Measurements from ENCODE around the gene LSM7. TPM values are rescaled to one million over a fixed set of nuclear protein-coding genes. Genes with fewer than 3 reads are reported as not detected.

Gene LSM7
- 79.1 TPM for total RNA-seq

DNA sequence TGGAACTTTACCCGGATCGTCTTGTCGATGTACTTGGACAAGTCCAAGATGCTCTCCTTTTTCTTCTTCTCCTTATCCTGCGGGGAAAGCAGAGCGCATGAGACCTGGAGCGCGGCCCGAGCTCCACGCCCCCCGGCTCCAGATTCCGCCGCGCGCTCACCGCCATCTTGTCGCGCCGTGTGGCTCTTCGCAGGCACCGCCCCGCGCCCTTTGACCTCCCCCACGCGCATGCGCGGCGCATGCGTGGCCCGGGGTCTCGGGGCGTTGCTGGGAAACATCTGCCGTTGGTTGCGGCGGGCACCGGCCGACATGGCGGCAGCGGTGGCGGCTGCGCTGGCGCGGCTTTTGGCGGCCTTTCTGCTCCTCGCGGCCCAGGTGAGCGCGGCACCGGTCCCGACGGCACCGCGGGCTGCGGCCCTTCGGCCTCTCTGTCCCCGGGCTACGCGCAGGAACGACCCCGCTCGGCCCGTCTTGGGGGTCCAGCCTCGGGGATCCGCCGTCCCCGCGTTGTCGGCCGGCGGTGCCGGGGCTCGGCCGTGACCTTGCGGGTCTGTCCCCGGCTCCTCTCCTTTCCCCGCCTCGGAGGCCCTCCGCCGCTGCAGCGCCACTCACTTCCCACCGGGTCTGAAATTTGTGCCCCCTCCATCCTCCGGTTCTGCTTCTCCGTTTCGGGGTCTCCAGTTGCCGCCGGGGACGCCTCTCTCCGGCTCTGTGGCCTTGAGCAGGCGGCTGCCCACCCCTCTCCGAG lies at the start of gene LSM7, which contains the start of gene SPPL2B:
Gene LSM7 (minus strand): TSS at position 186 of the 748 bp plus-strand sequence. CDS start 20 bp downstream, at position 166.
Gene SPPL2B (plus strand): TSS at position 284 of the 748 bp plus-strand sequence. CDS start 26 bp downstream, at position 310.
- DNase-seq (ENCODE audit: low spot score) = peak; percentile 94

DNA sequence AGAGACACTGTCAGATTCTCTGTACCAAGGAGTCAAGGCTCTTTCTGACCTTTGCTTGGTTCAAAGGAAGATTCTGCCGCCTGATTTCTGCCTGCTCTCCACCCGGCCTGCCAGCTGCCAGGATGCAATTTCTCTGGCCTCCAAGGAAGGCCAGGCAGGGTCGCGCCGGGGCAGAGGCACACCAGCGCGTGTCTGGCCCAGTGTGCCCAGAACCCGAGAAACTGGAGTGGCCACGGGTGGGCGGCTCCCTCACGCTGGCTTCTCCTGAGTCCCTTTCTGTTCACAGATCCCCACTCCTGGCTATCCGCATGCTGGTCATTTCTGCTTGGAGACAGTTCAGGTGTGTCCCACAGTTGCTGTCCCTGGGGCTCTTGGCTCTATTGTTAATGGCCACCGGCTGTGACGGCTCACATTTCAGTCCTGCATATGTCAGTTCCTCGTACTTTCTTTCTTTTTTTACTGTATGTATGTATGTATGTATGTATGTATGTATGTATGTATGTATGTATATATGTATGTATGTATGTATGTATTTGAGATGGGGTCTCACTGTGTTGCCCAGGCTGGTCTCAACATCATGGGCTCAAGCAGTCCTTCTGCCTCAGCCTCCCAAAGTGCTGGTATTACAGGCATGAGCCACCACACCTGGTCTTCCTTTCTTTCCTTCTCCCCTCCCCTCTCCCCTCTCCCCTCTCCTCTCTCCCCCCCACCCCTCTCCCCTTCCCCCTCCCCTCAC lies 48.6 kb upstream of the LSM7 start:
- DNase-seq (ENCODE audit: low spot score) = no peak

- no peak for DNase-seq (ENCODE audit: low spot score)
These were observed 47.2 kb upstream of the LSM7 start for GRCh38 chr19:2375353-2376121.

DNA sequence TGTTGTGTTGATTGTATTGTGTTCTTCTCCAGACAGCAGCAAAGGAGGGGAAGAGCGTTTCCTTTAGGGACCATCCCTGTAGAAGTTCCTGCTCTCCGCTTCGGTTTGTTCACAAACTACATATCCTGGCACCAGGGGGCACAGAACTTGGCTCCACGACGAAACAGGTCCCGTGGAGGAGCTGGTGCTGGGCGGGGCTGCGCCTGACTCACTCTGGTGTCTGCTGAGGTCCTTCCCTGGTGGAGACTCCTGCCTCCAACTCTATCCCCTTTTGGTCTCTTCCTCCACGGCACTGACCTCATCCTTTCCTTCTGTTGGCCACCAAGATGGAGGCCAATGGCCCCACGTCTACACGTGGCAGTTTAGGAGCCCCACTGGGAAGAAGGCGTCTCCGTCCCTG lies 46.4 kb upstream of the LSM7 start:
- no peak for DNase-seq (ENCODE audit: low spot score)

DNA sequence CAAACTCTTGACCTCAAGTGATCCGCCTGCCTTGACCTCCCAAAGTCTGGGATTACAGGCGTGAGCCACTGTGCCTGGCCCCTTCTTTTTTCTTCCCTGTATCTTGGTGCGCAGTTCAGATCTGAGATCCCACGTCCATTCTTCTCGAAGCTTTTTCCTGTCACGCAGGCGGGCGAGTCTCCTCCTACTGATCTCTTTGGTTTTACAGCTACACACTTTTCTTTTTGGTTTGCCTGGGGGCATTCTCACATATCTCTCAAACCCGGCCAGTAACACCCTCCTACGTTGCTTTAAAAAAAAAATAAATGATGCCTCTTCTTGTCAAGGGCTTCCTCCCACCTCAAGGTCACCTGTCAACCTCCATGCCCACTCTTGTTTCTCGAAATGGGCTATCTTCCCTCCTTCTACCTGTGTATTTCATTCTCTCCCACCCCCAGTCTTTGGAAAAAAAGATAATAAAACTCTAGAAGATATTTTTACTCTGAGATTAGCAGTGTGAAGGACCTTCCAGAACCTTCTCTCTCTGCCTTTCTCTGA lies 43.8 kb upstream of the LSM7 start:
- no peak for DNase-seq (ENCODE audit: low spot score)

DNA sequence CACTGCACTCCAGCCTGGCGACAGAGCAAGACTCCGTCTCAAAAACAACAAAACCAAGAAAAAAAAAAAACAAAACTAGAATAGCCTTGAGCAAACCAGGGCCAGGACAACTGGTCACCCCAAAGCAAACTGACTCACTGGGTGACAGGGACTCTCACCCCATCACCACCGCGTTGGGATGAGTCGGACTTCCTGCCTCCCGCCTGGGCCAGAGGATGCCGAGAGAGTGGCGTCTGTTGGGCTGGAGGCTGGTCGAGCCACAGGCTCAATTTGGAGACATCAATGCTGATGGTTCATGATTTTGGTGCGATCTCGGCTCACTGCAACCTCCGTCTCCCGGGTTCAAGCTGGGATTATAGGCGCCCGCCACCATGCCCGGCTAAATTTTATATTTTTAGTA lies 43.3 kb upstream of the LSM7 start:
- no peak for DNase-seq (ENCODE audit: low spot score)

- DNase-seq (ENCODE audit: low spot score) = no peak
These were observed 37.0 kb upstream of the LSM7 start for GRCh38 chr19:2365201-2365970.

DNA sequence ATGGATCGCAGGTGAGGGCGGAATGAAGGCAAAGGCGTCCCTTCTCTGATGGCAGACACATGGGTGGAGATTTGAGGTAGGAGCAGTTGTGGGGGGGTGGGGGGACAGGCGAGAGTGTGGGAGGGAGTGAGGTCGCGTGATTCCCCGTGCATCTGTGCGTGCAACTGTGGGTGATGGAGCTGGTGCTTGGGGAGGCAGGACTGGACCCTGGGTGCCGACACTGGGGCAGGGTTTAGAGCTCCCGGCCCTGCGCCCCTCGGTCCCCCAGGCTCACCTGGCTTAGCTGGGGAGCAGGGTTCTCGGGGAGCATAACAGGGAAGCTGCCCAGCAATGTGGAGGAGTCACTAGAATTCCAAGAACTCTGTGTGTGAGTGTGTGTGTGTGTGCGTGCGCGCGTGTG lies 35.0 kb upstream of the LSM7 start:
- no peak for DNase-seq (ENCODE audit: low spot score)

DNA sequence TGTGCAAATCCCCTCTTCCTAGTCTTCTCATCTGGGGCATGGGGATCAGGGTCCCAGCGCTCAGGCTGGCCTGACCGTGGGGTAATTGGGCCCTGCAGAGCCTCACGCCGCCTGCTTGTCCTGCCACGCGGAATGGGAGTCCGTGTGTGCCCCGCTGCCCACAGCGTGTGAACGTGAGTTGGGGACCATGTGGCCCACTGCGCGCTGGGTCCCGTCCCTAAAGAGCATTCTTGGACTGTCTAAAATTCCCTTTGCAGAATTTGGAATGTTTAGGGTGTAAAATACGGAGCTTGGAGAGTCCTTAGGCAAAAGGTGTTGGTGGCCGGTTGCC lies 34.5 kb upstream of the LSM7 start:
- no peak for DNase-seq (ENCODE audit: low spot score)

- DNase-seq (ENCODE audit: low spot score) = no peak
These were observed 33.9 kb upstream of the LSM7 start for GRCh38 chr19:2362046-2362969.

DNA sequence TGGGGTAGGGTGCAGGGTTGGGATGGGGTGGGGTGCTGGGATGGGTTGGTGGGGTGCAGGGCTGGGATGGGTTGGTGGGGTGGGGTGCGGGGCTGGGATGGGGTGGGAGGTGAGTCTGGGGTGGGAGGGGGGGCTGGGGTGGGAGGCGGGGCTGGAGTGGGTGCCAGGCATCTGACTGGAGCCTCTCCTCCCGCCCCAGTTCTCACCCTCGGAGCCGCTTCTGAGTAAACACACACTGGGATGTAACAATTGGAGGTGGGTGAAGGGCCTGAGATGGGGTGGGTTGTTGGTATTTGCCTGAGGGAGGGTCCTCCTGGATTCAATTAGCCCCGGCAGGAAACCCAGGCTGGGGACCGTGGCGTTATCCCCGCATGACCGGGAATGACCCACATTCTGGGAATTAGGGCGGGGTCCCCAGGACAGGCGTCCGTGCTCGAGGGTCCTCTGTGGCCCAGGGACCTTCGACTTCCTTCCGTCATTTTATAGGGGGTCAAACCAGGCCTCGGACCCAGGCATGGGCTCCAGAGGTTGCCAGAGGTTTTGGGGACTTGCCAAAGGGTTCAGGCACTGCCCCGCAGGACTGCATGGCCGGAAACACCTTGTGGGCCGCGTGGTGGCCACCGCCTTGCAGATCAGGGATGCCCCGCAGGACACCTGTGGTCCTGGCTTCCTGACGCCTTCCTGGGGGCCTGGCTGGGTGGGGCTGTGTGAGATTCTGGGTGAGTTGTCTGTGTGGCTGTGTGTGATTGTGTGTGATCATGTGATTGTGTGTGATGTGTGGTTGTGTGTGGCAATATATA lies 33.1 kb upstream of the LSM7 start:
- DNase-seq (ENCODE audit: low spot score) = no peak

- DNase-seq (ENCODE audit: low spot score) = no peak
These were observed 32.4 kb upstream of the LSM7 start for GRCh38 chr19:2360833-2361232.

- no peak for DNase-seq (ENCODE audit: low spot score)
These were observed 31.8 kb upstream of the LSM7 start, which contains the start of gene TMPRSS9 for GRCh38 chr19:2359992-2360685. TSS of gene TMPRSS9 (plus strand) at chr19:2360265. CDS start at chr19:2389786, 29,521 bp downstream.

- DNase-seq (ENCODE audit: low spot score) = no peak
These were observed 30.3 kb upstream of the LSM7 start for GRCh38 chr19:2358548-2359173.

DNA sequence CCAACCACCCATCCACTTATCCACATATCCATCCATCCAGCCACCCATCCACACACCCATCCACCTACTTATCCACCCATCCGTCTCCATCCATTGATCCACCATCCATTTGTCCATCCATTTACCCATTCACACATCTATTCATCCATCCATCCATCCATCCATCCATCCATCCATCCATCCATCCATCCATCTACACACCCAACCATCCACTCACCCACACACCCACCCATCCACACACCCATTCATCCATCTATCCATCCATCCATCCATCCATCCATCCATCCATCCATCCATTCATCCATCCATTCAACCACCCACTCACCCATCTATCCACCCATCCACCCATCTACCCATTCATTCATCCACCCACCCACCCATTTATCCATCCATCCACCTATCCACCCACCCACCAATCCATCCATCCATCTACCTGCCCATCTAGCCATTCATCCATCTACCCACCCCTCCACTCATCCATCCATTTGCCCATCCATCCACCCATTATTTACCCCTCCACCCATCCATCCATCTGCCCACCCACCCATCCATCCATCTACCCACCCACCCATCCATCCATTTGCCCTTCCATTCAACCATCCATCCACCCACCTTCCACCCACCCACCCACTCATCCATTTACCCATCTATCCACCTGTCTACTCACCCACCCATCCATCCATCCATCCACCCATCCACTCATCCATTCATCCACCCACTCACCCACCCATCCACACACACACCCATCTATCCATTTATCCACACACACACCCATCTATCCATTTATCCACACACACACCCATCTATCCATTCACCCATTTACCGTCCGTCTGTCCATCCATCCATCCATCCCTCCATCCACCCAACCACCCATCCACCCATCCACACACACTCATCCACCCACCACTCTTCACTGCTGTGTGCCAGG lies 29.2 kb upstream of the LSM7 start:
- no peak for DNase-seq (ENCODE audit: low spot score)

- DNase-seq (ENCODE audit: low spot score) = no peak
These were observed 27.8 kb upstream of the LSM7 start for GRCh38 chr19:2356036-2356646.

All from mucosa of gallbladder (tissue), 1 donor.